Measurements from ENCODE around the gene PPM1N.
A peak's percentile ranks its signal among the peaks of the same experiment; 100 is the strongest.

Gene PPM1N

DNA sequence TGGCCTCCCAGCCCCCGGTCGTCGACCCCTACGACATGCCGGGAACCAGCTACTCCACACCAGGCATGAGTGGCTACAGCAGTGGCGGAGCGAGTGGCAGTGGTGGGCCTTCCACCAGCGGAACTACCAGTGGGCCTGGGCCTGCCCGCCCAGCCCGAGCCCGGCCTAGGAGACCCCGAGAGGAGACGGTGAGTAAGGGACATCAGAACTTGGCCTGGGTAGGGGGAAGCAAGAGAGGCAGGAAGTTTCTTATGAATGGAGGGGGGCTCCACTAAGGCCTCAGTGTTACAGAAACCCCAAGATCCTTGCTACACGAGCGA is 27.5 kb upstream of the PPM1N start:
- DNase-seq = no peak

DNA sequence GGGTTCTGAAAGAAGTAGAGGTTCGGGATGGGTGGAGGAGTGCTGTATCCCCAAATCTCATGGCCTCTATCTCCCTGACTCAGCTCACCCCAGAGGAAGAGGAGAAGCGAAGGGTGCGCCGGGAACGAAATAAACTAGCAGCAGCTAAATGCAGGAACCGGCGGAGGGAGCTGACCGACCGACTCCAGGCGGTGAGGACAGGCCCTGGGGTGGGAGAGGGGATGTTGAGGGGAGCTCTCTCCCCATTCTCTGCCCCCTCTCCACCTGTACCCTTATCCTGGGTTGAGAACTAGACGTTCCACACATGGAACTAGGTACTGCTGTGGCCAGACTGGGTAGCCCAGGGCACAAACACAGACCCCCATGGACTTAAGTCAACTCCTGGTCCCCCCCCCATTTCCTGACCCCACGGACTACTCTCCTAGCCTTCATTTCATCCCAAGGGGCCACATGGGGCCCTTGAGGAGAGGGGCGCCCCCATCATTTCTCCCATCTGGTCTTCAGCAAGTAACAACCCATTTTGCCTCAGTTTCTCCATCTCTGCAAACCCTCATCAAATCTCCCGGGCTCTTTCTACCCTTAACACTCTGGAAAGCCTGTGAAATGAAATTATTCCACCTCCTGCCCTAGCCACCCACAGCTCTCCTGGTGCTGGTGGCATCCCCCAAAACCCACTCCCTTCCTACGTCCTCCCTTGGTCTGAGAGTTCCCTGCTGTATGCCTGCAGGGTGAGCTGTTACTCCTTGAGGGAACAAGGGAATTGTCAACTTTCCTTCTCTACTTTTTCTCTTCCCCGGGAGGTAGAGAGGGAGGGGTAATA is 26.9 kb upstream of the PPM1N start:
- DNase-seq = no peak

DNA sequence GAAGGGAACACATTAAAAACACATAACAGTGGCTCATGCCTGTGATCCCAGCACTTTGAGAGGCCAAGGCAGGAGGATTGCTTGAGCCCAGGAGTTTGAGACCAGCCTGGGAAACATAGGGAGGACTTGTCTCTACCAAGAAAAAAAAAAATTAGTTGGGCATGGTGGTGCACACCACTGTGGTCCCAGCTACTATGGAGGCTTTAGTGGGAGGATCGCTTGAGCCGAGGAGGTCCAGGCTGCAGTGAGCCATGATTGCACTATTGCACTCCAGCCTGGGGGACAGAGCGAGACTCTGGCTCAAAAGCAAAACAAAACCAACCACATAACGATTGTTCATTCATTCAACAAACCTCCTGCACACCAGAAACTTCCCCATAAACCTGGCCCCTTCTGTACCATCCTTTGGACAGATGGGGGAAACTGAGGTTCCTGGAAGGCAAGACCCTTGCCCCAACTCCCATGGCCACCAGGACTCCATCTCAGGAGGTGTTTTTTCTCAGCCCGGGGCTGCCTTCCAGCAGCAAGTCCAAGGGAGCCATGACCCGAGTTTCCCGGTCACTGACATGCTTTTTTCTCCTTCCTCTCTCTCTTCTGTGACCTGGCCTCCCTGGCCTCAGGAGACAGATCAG is 26.2 kb upstream of the PPM1N start:
- no peak for DNase-seq

- no peak for DNase-seq
Observed at GRCh38 chr19:45472563-45473366, 25.5 kb upstream of the PPM1N start.

DNA sequence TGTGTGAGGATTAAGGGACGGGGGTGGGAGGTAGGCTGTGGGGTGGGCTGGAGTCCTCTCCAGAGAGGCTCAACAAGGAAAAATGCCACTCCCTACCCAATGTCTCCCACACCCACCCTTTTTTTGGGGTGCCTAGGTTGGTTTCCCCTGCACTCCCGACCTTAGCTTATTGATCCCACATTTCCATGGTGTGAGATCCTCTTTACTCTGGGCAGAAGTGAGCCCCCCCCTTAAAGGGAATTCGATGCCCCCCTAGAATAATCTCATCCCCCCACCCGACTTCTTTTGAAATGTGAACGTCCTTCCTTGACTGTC is 24.9 kb upstream of the PPM1N start:
- DNase-seq = no peak

DNA sequence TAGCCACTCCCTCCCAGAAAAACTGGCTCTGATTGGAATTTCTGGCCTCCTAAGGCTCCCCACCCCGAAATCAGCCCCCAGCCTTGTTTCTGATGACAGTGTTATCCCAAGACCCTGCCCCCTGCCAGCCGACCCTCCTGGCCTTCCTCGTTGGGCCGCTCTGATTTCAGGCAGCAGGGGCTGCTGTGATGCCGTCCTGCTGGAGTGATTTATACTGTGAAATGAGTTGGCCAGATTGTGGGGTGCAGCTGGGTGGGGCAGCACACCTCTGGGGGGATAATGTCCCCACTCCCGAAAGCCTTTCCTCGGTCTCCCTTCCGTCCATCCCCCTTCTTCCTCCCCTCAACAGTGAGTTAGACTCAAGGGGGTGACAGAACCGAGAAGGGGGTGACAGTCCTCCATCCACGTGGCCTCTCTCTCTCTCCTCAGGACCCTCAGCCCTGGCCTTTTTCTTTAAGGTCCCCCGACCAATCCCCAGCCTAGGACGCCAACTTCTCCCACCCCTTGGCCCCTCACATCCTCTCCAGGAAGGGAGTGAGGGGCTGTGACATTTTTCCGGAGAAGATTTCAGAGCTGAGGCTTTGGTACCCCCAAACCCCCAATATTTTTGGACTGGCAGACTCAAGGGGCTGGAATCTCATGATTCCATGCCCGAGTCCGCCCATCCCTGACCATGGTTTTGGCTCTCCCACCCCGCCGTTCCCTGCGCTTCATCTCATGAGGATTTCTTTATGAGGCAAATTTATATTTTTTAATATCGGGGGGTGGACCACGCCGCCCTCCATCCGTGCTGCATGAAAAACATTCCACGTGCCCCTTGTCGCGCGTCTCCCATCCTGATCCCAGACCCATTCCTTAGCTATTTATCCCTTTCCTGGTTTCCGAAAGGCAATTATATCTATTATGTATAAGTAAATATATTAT is 24.3 kb upstream of the PPM1N start:
- DNase-seq = no peak

DNA sequence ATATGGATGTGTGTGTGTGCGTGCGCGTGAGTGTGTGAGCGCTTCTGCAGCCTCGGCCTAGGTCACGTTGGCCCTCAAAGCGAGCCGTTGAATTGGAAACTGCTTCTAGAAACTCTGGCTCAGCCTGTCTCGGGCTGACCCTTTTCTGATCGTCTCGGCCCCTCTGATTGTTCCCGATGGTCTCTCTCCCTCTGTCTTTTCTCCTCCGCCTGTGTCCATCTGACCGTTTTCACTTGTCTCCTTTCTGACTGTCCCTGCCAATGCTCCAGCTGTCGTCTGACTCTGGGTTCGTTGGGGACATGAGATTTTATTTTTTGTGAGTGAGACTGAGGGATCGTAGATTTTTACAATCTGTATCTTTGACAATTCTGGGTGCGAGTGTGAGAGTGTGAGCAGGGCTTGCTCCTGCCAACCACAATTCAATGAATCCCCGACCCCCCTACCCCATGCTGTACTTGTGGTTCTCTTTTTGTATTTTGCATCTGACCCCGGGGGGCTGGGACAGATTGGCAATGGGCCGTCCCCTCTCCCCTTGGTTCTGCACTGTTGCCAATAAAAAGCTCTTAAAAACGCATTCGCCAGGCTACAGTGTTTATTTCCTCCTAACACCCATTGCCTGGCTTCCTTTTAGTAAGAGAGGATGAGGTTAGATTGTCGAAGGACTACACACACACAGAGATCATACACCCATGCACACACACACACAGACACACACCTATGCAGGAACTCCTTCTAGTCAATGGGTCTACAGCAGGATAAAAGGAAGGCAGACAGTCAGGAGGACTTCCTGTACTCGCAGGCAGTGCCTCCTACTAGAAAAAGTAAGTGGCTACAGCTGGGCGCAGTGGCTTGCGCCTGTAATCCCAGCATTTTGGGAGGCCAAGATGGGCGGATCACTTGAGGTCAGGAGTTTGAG is 23.4 kb upstream of the PPM1N start:
- DNase-seq = no peak

GRCh38 chr19:45475537-45476291 is 22.5 kb upstream of the PPM1N start:
- no peak for DNase-seq

GRCh38 chr19:45476304-45476703 is 21.9 kb upstream of the PPM1N start:
- no peak for DNase-seq

GRCh38 chr19:45477186-45477585 is 21.1 kb upstream of the PPM1N start:
- no peak for DNase-seq

- DNase-seq = no peak
Observed at GRCh38 chr19:45477713-45478453, 20.4 kb upstream of the PPM1N start.

- DNase-seq = peak; percentile 92 to 95
Observed at GRCh38 chr19:45478454-45479238, 19.6 kb upstream of the PPM1N start.

- no peak for DNase-seq
Observed at GRCh38 chr19:45483033-45483432, 15.2 kb upstream of the PPM1N start.

DNA sequence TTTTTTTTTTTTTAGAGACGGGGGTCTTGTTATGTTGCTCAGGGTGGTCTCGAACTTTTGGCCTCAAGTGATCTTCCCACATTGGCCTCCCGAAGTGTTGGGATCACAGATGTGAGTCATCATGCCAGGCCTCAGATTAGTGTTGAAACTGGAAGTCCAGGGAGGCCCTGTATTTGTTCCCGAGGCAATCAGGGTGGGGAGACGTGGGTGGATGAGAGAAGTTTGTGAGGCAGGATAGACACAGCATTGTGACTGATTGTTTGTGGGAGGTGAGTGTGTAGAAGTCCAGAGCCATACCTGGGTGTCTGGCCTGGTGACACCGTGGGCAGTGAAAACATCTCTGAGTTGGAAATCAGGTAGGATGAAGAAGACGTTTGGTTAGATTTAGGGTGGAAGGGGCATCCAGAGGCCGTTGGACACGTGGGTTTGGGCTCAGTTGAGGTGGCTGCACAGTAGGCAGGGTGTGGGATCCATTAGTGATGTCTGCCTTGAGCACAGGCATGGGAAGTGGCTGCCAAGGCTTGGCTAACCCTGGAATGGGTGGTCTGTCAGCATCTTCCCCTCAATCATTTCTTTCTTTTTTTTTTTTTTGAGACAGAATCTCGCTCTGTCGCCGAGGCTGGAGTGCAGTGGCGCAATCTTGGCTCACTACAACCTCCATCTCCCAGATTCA is 13.8 kb upstream of the PPM1N start:
- peak; percentile 55 to 83 for DNase-seq

DNA sequence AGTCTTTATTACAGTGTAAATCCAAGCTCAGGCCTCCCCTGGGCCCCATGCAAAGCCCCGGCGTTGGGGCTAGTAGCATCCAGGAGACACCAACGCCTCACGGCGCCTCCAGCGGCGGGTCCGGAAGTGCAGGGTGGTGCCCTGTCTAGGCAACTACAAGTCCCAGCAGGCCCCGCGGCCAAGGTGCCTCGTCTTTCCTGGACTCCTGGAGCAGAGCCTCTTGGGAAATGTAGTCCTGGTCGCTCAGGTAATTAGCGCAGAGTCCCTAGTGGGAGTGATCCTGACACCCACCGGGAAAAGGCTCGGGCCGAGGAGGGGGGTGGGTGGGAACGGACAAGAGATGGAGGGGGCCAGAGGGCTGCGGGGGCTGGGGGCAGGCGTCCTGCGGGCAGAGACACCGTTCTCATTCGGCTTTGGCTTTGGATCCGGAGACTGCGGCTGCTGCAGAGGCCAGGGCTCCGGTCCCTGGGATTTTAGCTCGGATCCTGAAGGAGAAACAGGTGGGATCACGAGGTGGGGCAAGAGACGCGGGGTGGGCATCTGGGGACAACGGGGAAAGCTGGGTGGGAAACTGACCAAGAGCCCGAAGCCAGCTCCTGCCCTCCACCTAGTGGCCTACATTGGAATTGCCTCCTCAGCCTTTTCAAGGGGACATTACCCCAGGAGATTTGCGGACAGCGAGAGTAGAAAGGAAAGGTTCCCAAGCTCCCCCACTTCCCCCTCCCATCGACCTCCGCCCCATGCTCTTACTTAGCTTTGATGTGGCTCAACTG is 12.8 kb upstream of the PPM1N start:
- DNase-seq = peak; percentile 95 to 98

- DNase-seq = no peak
Observed at GRCh38 chr19:45488708-45489107, 9.5 kb upstream of the PPM1N start.

GRCh38 chr19:45489216-45489855 is 8.9 kb upstream of the PPM1N start:
- DNase-seq = no peak
